HCT116 (cell line): ENCODE data around the gene TLCD3B. TPM values are rescaled to one million over a fixed set of nuclear protein-coding genes. Genes with fewer than 3 reads are reported as not detected.

Source experiments
- ATAC-seq: fragments of 200-7000 bp; cut with Tn5 transposase; 2 replicates; pipeline ENCODE4 v1.9.1; 2020; ENCODE audit warnings: mild to moderate bottlenecking, moderate library complexity
- BruUV-seq: library from RNA; stranded (reverse); fragments of 400-500 nt; replicated peaks from 2 replicates; lab custom pipeline; 2021; lab: Mats Ljungman, UMichigan
- CTCF ChIA-PET: fragments of 300-600 bp; sonication (Branson Sonifier 250); formaldehyde crosslinking; loops from one replicate; lab custom pipeline; 2021; ENCODE audit warnings: antibody characterized with exemption; lab: Charles Lee
- POLR2A ChIA-PET: fragments of 300-600, 350-600 bp; sonication (Branson Sonifier 250); formaldehyde crosslinking; loops from one replicate; lab custom pipeline; 2021; ENCODE audit warnings: antibody characterized with exemption; lab: Charles Lee
- RAD21 ChIA-PET, 2 experiments: fragments of 300-600 bp; sonication (Branson Sonifier 250); formaldehyde crosslinking; loops; one replicate each; lab custom pipeline; 2023; ENCODE audit warnings: low total read pairs in 2 of 2; ENCODE audit not compliant: uncharacterized antibody in 2 of 2, unreplicated experiment in 2 of 2, low non-redundant PET in 1 of 2; lab: Charles Lee
- DNase-seq: peaks from one replicate; pipeline ENCODE4 v3.0.0-alpha.2; 2010; ENCODE audit warnings: low read depth, low spot score
- H2AFZ ChIP-seq: fragments of 200-600 bp; shearing (Covaris generic), sonication (generic); 2 replicates; pipeline ENCODE4 v1.6.1; 2017; ENCODE audit warnings: low read depth, mixed run types, mixed read lengths, antibody characterized with exemption, low read length; ENCODE audit not compliant: poor library complexity, severe bottlenecking
- H3K27ac ChIP-seq: 2 replicates; pipeline ENCODE4 v1.5.1; 2012; ENCODE audit warnings: low read depth, low read length
- H3K27me3 ChIP-seq: fragments of 200-600 bp; sonication (generic); 2 replicates; pipeline ENCODE4 v1.6.1; 2016; ENCODE audit warnings: mixed run types, low read length, mixed read lengths; ENCODE audit not compliant: insufficient read depth
- H3K36me3 ChIP-seq, 2 experiments: fragments of 200-500 bp in 1 of 2; fragments of 200-600 bp in 1 of 2; sonication (Bioruptor generic) in 1 of 2; sonication (generic) in 1 of 2; 2 replicates each; pipeline versions ENCODE4 v1.5.1 to v1.6.1; 2014 to 2016; ENCODE audit warnings: low read length in 2 of 2, inconsistent platforms in 1 of 2, mixed read lengths in 1 of 2, mixed run types in 1 of 2; ENCODE audit not compliant: insufficient read depth in 2 of 2, control insufficient read depth in 1 of 2
- H3K4me1 ChIP-seq, 2 experiments: fragments of 200-600 bp in 1 of 2; sonication (generic) in 1 of 2; 2 replicates each; pipeline versions ENCODE4 v1.5.1 to v1.6.1; 2012 to 2017; ENCODE audit warnings: low read length in 2 of 2, inconsistent platforms in 1 of 2, mild to moderate bottlenecking in 1 of 2, mixed read lengths in 1 of 2, mixed run types in 1 of 2, moderate library complexity in 1 of 2; ENCODE audit not compliant: insufficient read depth in 2 of 2, control insufficient read depth in 1 of 2
- H3K4me2 ChIP-seq: fragments of 200-600 bp; sonication (generic); 2 replicates; pipeline ENCODE4 v1.6.1; 2017; ENCODE audit warnings: mixed run types, low read length, mixed read lengths
- H3K4me3 ChIP-seq, 2 experiments: fragments of 200-600 bp in 1 of 2; sonication (generic) in 1 of 2; replicated peaks in 1 of 2; 2 replicates each; pipeline ENCODE4 v1.5.1; 2011 to 2016; ENCODE audit warnings: low read length in 2 of 2, control low read depth in 1 of 2, low read depth in 1 of 2, mild to moderate bottlenecking in 1 of 2, mixed read lengths in 1 of 2, mixed run types in 1 of 2
- H3K79me2 ChIP-seq: fragments of 200-600 bp; sonication (generic); 2 replicates; pipeline ENCODE4 v1.6.1; 2017; ENCODE audit warnings: mild to moderate bottlenecking, mixed run types, low read length, moderate library complexity, mixed read lengths; ENCODE audit not compliant: insufficient read depth
- H3K9ac ChIP-seq: fragments of 200-600 bp; sonication (generic); 2 replicates; pipeline ENCODE4 v1.6.1; 2016; ENCODE audit warnings: low read length, mixed read lengths
- H3K9me2 ChIP-seq: fragments of 200-600 bp; sonication (generic), shearing (Covaris generic); 2 replicates; pipeline ENCODE4 v1.6.1; 2017; ENCODE audit warnings: mixed run types, mild to moderate bottlenecking, moderate library complexity; ENCODE audit not compliant: insufficient read depth
- H3K9me3 ChIP-seq, 2 experiments: fragments of 200-500 bp in 1 of 2; fragments of 200-600 bp in 1 of 2; sonication (Bioruptor generic) in 1 of 2; sonication (generic) in 1 of 2; 2 replicates each; pipeline ENCODE4 v1.6.1; 2014 to 2017; ENCODE audit warnings: low read length in 2 of 2, mixed read lengths in 2 of 2, inconsistent platforms in 1 of 2, low read depth in 1 of 2, mild to moderate bottlenecking in 1 of 2, mixed run types in 1 of 2, moderate library complexity in 1 of 2; ENCODE audit not compliant: control insufficient read depth in 1 of 2, insufficient read depth in 1 of 2
- H4K20me1 ChIP-seq: fragments of 200-600 bp; sonication (generic), shearing (Covaris generic); 2 replicates; pipeline ENCODE4 v1.6.1; 2017; ENCODE audit warnings: mixed run types, mild to moderate bottlenecking, moderate library complexity; ENCODE audit not compliant: insufficient read depth
- CEBPB ChIP-seq: IDR thresholded peaks from 2 replicates; pipeline ENCODE4 v1.6.1; 2012; ENCODE audit warnings: low read depth
- EZH2 ChIP-seq: fragments of 200-600 bp; sonication (generic); IDR thresholded peaks from 2 replicates; pipeline ENCODE4 v1.6.1; 2017; ENCODE audit warnings: antibody characterized with exemption, mixed run types
- EZH2phosphoT487 ChIP-seq: fragments of 200-600 bp; IDR thresholded peaks from 2 replicates; pipeline ENCODE4 v1.6.1; 2018; ENCODE audit warnings: antibody characterized with exemption, borderline replicate concordance
- POLR2A ChIP-seq: IDR thresholded peaks from 2 replicates; pipeline ENCODE4 v1.7.0; 2011; ENCODE audit warnings: borderline replicate concordance; ENCODE audit not compliant: insufficient read depth, insufficient read length; ENCODE audit errors: extremely low read depth
- POLR2AphosphoS5 ChIP-seq: IDR thresholded peaks from 2 replicates; pipeline ENCODE4 v1.6.1; 2011; ENCODE audit warnings: mild to moderate bottlenecking, low read depth, low read length, moderate library complexity
- RAD21 ChIP-seq: IDR thresholded peaks from 2 replicates; pipeline ENCODE4 v1.6.1; 2012; ENCODE audit warnings: low read depth, mild to moderate bottlenecking
- REST ChIP-seq: IDR thresholded peaks from 2 replicates; pipeline ENCODE4 v1.6.1; 2012; ENCODE audit warnings: low read depth
- SIN3A ChIP-seq: IDR thresholded peaks from 2 replicates; pipeline ENCODE4 v1.6.1; 2012; ENCODE audit warnings: low read depth
- SP1 ChIP-seq: IDR thresholded peaks from 2 replicates; pipeline ENCODE4 v1.6.1; 2012; ENCODE audit warnings: low read depth
- SRF ChIP-seq: IDR thresholded peaks from 2 replicates; pipeline ENCODE4 v1.6.1; 2012; ENCODE audit warnings: low read depth
- TCF7L2 ChIP-seq: IDR thresholded peaks from 2 replicates; pipeline ENCODE4 v1.7.0; 2011; ENCODE audit warnings: borderline replicate concordance, inconsistent platforms; ENCODE audit not compliant: insufficient read depth, insufficient read length; ENCODE audit errors: extremely low read depth
- YY1 ChIP-seq: IDR thresholded peaks from 2 replicates; pipeline ENCODE4 v1.6.1; 2011; ENCODE audit warnings: low read length, low read depth, moderate library complexity, mild to moderate bottlenecking; ENCODE audit not compliant: insufficient replicate concordance; ENCODE audit errors: extremely low read depth
- ZFX ChIP-seq: fragments of 450-650 bp; IDR thresholded peaks from 2 replicates; pipeline ENCODE4 v1.6.1; 2017
- ZNF274 ChIP-seq: fragments of 200-500 bp; sonication (Bioruptor generic); IDR thresholded peaks from 2 replicates; pipeline ENCODE4 v1.6.1; 2014; ENCODE audit warnings: mild to moderate bottlenecking, low read depth, low read length, inconsistent platforms
- intact Hi-C: fragments of 100-400 bp; cut with micrococcal nuclease; formaldehyde crosslinking; loops from 2 replicates; pipeline ENCODE4 v1.10.0; 2022
- total RNA-seq: library from RNA; stranded (reverse); gene quantifications from one replicate; pipeline ENCODE4 v1.2.1, GENCODE V29; 2021; ENCODE audit not compliant: unreplicated experiment
- TF ChIP-seq, protein P1 (sequence below): IDR thresholded peaks from 2 replicates; pipeline ENCODE4 v1.6.1; 2012
- TF ChIP-seq, protein P2 (sequence below): IDR thresholded peaks from 2 replicates; pipeline ENCODE4 v1.6.1; 2011; ENCODE audit warnings: mild to moderate bottlenecking, low read length, moderate library complexity; ENCODE audit not compliant: insufficient replicate concordance; ENCODE audit errors: extremely low read depth
- TF ChIP-seq, protein P3 (sequence below): IDR thresholded peaks from 2 replicates; pipeline ENCODE4 v1.6.1; 2012

The TLCD3B gene
- total RNA-seq, 1 experiment from 2014 or later = 1.0 TPM

GRCh38 chr16:29977063-29977825 lies 53.8 kb downstream of the TLCD3B start:
- POLR2A ChIA-PET = interaction anchor here (0.9 kb wide), 1 partner anchor 18 kb away, joined by 3 read pairs; the partner anchor contains the start of gene HIRIP3
- H3K79me2 ChIP-seq = peaks cover 67% of the 10 kb centered on the region

More at GRCh38 chr16:29977063-29977825, 53.8 kb downstream of the TLCD3B start:
- H3K4me3 ChIP-seq = no peak overlapping the region
- BruUV-seq = no TSS peak
- H3K9me2 ChIP-seq = no peaks in the 10 kb centered on the region
- intact Hi-C loops = no loop called here
- ChIA-PET CTCF (no interaction called here), RAD21 (no interaction called here)
- H3K9ac ChIP-seq = no peak overlapping the region
- peaks cover 40 to 44% of the 10 kb centered on the region in 2 experiments for H3K36me3 ChIP-seq
- TF ChIP-seq REST (no peak), EZH2phosphoT487 (no peak), SP1 (no peak), ZNF274 (no peak), SRF (no peak), ZFX (no peak), POLR2AphosphoS5 (no peak), SIN3A (no peak), CEBPB (no peak), EZH2 (no peak), POLR2A (no peak), YY1 (no peak), RAD21 (no peak), TCF7L2 (no peak)
- TF ChIP-seq, protein P1, sequence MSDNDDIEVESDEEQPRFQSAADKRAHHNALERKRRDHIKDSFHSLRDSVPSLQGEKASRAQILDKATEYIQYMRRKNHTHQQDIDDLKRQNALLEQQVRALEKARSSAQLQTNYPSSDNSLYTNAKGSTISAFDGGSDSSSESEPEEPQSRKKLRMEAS = no peak
- TF ChIP-seq, protein P2, sequence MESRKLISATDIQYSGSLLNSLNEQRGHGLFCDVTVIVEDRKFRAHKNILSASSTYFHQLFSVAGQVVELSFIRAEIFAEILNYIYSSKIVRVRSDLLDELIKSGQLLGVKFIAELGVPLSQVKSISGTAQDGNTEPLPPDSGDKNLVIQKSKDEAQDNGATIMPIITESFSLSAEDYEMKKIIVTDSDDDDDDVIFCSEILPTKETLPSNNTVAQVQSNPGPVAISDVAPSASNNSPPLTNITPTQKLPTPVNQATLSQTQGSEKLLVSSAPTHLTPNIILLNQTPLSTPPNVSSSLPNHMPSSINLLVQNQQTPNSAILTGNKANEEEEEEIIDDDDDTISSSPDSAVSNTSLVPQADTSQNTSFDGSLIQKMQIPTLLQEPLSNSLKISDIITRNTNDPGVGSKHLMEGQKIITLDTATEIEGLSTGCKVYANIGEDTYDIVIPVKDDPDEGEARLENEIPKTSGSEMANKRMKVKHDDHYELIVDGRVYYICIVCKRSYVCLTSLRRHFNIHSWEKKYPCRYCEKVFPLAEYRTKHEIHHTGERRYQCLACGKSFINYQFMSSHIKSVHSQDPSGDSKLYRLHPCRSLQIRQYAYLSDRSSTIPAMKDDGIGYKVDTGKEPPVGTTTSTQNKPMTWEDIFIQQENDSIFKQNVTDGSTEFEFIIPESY = no peak
- TF ChIP-seq, protein P3, sequence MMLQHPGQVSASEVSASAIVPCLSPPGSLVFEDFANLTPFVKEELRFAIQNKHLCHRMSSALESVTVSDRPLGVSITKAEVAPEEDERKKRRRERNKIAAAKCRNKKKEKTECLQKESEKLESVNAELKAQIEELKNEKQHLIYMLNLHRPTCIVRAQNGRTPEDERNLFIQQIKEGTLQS = no peak
- no peaks in the 10 kb centered on the region for H3K27me3 ChIP-seq
- H3K4me1 ChIP-seq = peaks cover 8 to 26% of the 10 kb centered on the region in 2 experiments
- no peaks in the 10 kb centered on the region; a peak in 1 of 4 replicates for H3K9me3 ChIP-seq
- H3K4me2 ChIP-seq = no peak overlapping the region
- no peak overlapping the region for H3K27ac ChIP-seq
- no peak for DNase-seq
- H2AFZ ChIP-seq = no peak overlapping the region
- H4K20me1 ChIP-seq = no peaks in the 10 kb centered on the region
- ATAC-seq = no peak
